OCI-LY3 (cell line): Measurements from ENCODE around the gene LPP.

Experiments used
- H2AFZ ChIP-seq: fragments of 200-600, 300-600 bp; shearing (Covaris generic); 2 replicates; pipeline ENCODE4 v1.6.0; 2014; ENCODE audit warnings: antibody characterized with exemption, low read depth, low read length
- H3K27ac ChIP-seq: fragments of 200-600, 300-600 bp; sonication (generic); 2 replicates; pipeline ENCODE4 v1.5.1; 2014; ENCODE audit warnings: mild to moderate bottlenecking, low read length, moderate library complexity, mixed read lengths
- H3K27me3 ChIP-seq: fragments of 200-600, 300-600 bp; sonication (generic); 2 replicates; pipeline ENCODE4 v1.6.1; 2014; ENCODE audit warnings: low read depth, low read length, mixed read lengths
- H3K36me3 ChIP-seq: fragments of 200-600, 300-600 bp; sonication (generic); replicated peaks from 2 replicates; pipeline ENCODE3; 2014; ENCODE audit warnings: low read depth, low read length, mixed read lengths
- H3K4me1 ChIP-seq: fragments of 300-600, 200-600 bp; sonication (generic); 2 replicates; pipeline ENCODE4 v1.6.1; 2014; ENCODE audit warnings: low read length, mixed read lengths
- H3K4me2 ChIP-seq: fragments of 200-600, 300-600 bp; sonication (generic); 2 replicates; pipeline ENCODE4 v1.6.1; 2014; ENCODE audit warnings: low read length, mixed read lengths
- H3K4me3 ChIP-seq: fragments of 300-600, 200-600 bp; sonication (generic); 2 replicates; pipeline ENCODE4 v1.5.1; 2014; ENCODE audit warnings: antibody characterized with exemption, mild to moderate bottlenecking, low read length, moderate library complexity
- H3K79me2 ChIP-seq: fragments of 300-600, 200-600 bp; shearing (Covaris generic); 2 replicates; pipeline ENCODE4 v1.6.1; 2014; ENCODE audit warnings: mild to moderate bottlenecking, low read length, mixed read lengths
- H3K9ac ChIP-seq: fragments of 300-600, 200-600 bp; shearing (Covaris generic); 2 replicates; pipeline ENCODE4 v1.6.0; 2014; ENCODE audit warnings: mild to moderate bottlenecking, low read length, moderate library complexity
- H3K9me3 ChIP-seq: fragments of 200-600, 300-600 bp; shearing (Covaris generic); 2 replicates; pipeline ENCODE4 v1.6.1; 2014; ENCODE audit warnings: low read length, mixed read lengths; ENCODE audit not compliant: insufficient read depth
- H4K20me1 ChIP-seq: fragments of 200-600, 300-600 bp; sonication (generic); 2 replicates; pipeline ENCODE4 v1.6.1; 2016; ENCODE audit warnings: low read length, mixed read lengths; ENCODE audit not compliant: insufficient read depth
- EZH2phosphoT487 ChIP-seq: fragments of 200-600 bp; shearing (Covaris generic); IDR thresholded peaks from 2 replicates; pipeline ENCODE4 v1.6.1; 2018; ENCODE audit warnings: antibody characterized with exemption, mixed run types, low read depth
- TF ChIP-seq, protein P1 (sequence below): fragments of 200-600, 300-600 bp; sonication (generic); IDR thresholded peaks from 2 replicates; pipeline ENCODE4 v1.5.1; 2014; ENCODE audit warnings: antibody characterized with exemption, low read length, low read depth

The LPP gene

DNA sequence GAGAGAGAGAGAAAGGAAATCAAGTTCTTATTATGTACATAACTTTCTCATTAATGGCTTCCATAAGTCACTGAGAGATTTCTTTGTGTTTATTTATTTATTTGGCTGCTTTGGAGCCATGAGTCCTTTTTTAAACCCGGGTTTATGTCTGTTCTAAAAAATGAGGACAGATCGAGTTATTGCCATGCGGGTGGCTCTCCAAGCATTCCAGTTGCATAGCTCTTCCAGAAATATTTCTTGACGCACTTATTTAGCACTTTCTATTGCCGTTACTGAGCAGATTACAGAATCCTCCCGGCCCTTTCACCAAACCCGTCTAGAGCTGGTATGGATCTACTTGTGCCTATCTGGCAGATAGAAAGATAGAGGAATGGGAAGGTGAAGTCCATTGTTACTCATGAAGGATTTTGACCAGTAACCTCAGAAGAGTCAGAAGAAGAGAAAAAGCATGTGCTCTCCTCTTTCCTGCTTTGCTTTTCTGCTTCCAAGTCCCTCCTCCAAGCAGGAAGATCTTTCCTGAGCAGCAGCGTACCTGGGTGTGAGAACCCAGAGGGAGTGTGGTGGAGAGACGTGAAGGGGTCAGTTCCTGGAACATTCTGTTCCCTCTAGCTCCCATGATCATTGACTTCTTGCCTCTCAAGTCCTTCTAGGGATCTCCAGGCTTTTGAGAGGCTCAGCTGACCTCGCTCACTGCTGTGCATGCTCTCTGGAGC lies 112.8 kb downstream of the LPP start:
- Histone ChIP-seq H3K4me3 (no peak overlapping the region), H3K9ac (no peak overlapping the region), H3K4me2 (no peak overlapping the region), H3K27ac (no peak overlapping the region), H4K20me1 (no peaks in the 10 kb centered on the region), H2AFZ (no peak overlapping the region), H3K9me3 (no peaks in the 10 kb centered on the region), H3K36me3 (no peaks in the 10 kb centered on the region), H3K79me2 (no peaks in the 10 kb centered on the region), H3K27me3 (no peaks in the 10 kb centered on the region), H3K4me1 (peaks cover 23% of the 10 kb centered on the region)
- TF ChIP-seq, protein P1, sequence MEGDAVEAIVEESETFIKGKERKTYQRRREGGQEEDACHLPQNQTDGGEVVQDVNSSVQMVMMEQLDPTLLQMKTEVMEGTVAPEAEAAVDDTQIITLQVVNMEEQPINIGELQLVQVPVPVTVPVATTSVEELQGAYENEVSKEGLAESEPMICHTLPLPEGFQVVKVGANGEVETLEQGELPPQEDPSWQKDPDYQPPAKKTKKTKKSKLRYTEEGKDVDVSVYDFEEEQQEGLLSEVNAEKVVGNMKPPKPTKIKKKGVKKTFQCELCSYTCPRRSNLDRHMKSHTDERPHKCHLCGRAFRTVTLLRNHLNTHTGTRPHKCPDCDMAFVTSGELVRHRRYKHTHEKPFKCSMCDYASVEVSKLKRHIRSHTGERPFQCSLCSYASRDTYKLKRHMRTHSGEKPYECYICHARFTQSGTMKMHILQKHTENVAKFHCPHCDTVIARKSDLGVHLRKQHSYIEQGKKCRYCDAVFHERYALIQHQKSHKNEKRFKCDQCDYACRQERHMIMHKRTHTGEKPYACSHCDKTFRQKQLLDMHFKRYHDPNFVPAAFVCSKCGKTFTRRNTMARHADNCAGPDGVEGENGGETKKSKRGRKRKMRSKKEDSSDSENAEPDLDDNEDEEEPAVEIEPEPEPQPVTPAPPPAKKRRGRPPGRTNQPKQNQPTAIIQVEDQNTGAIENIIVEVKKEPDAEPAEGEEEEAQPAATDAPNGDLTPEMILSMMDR: no peak
- no peak for TF ChIP-seq EZH2phosphoT487

DNA sequence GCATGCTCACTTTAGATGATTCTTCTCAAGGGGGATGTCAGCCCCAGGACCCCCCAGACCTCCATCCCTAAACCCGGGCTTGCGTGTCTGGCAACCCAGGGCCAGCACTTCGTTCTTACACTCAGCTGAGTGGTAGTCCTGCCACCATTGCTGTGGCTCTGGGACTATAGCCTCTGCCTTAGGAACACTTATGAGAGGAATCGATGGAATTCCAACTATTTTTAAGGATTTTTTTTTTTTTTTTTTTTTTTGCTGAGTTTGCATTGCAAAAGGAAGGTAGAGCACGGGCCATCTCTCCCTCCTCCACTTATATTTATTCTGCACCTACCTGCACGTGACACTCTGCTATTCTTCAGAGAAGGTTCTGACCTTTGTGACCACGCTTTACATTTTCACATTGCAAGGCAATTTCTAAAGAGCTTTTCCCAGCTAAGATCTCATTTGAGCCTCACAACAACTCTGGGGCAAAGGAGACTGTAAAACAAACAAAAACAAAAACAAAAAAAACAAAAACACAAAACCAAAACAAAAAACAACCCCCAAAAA lies 113.9 kb downstream of the LPP start:
- H3K4me2 ChIP-seq: no peak overlapping the region
- H3K4me3 ChIP-seq: no peak overlapping the region
- no peaks in the 10 kb centered on the region for H3K36me3 ChIP-seq
- no peaks in the 10 kb centered on the region for H3K9me3 ChIP-seq
- no peak overlapping the region for H3K27ac ChIP-seq
- H3K27me3 ChIP-seq: no peaks in the 10 kb centered on the region
- no peaks in the 10 kb centered on the region for H4K20me1 ChIP-seq
- no peaks in the 10 kb centered on the region for H3K79me2 ChIP-seq
- no peak overlapping the region for H2AFZ ChIP-seq
- no peak for TF ChIP-seq EZH2phosphoT487
- TF ChIP-seq, protein P1: no peak
- H3K4me1 ChIP-seq: peaks cover 23% of the 10 kb centered on the region
- H3K9ac ChIP-seq: no peak overlapping the region

DNA sequence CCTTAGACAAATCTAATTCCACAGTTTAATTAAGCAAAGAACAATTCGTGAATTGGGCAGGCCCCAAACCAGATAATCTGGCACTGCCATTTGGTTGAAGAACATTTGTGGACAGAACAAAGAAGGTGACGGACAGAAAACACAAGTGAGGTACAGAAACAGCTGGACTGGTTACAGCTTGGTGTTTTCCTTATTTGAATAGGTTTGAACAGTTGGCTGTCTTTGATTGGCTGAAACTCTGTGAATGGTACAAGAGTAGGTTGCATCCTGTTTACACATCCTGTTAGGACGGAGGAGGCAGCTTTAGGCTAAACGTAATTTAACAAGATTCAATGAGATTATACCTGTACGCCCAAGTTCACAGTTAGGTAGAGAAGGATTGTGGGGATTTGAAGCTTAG lies 114.4 kb downstream of the LPP start:
- no peaks in the 10 kb centered on the region for H3K27me3 ChIP-seq
- H3K36me3 ChIP-seq: no peaks in the 10 kb centered on the region
- no peak overlapping the region for H3K4me2 ChIP-seq
- H3K4me3 ChIP-seq: no peak overlapping the region
- no peak overlapping the region for H2AFZ ChIP-seq
- H3K9ac ChIP-seq: no peak overlapping the region
- H3K4me1 ChIP-seq: peaks cover 23% of the 10 kb centered on the region
- TF ChIP-seq, protein P1: no peak
- no peak for TF ChIP-seq EZH2phosphoT487
- no peaks in the 10 kb centered on the region for H4K20me1 ChIP-seq
- no peaks in the 10 kb centered on the region for H3K9me3 ChIP-seq
- no peak overlapping the region for H3K27ac ChIP-seq
- H3K79me2 ChIP-seq: no peaks in the 10 kb centered on the region

DNA sequence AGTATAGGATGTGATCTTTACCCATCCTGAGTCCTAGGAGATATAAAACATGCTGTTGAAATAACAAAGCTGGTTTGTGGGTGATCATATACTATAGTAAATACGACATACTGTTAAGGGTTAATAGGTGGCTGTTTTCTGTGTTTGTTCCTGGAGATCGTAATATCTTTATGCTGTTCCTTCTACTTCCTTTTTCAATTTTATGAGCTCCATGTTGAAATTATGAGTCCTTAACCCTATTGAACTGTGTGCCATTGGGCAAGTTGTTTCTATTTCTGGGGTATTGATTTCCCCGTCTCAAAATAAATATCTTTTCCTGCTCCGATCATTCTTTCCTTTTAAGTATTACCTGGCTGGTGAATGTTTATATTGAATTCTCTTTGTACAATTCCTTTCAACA lies 115.1 kb downstream of the LPP start:
- Histone ChIP-seq H3K9me3 (no peaks in the 10 kb centered on the region), H3K36me3 (no peaks in the 10 kb centered on the region), H3K9ac (no peak overlapping the region), H3K4me2 (no peak overlapping the region), H3K27ac (no peak overlapping the region), H3K4me3 (no peak overlapping the region), H3K27me3 (no peaks in the 10 kb centered on the region), H4K20me1 (no peaks in the 10 kb centered on the region), H2AFZ (no peak overlapping the region), H3K4me1 (peaks cover 23% of the 10 kb centered on the region), H3K79me2 (no peaks in the 10 kb centered on the region)
- no peak for TF ChIP-seq EZH2phosphoT487
- TF ChIP-seq, protein P1: no peak
